OCI-LY1 (cell line): Measurements from ENCODE around the gene COL16A1.

Experiments used
- H2AFZ ChIP-seq: fragments of 200-600 bp; sonication (generic), shearing (Covaris generic); 2 replicates; pipeline ENCODE4 v1.6.0; 2014; ENCODE audit warnings: antibody characterized with exemption, mild to moderate bottlenecking, low read length
- H3F3A ChIP-seq: fragments of 200-600 bp; sonication (generic), shearing (Covaris generic); 2 replicates; pipeline ENCODE4 v1.6.0; 2014; ENCODE audit warnings: mild to moderate bottlenecking, antibody characterized with exemption, low read length, moderate library complexity; ENCODE audit not compliant: insufficient read depth
- H3K27ac ChIP-seq: fragments of 200-600 bp; sonication (generic); 2 replicates; pipeline ENCODE4 v1.5.1; 2014; ENCODE audit warnings: low read length, mixed run types, mild to moderate bottlenecking, low read depth; ENCODE audit not compliant: poor library complexity, severe bottlenecking
- H3K27me3 ChIP-seq: fragments of 200-600 bp; sonication (generic); 2 replicates; pipeline ENCODE4 v1.6.0; 2014; ENCODE audit warnings: antibody characterized with exemption, mild to moderate bottlenecking, low read length, moderate library complexity; ENCODE audit not compliant: insufficient read depth
- H3K36me3 ChIP-seq: fragments of 200-600 bp; sonication (generic); 2 replicates; pipeline ENCODE4 v1.6.1; 2014; ENCODE audit warnings: mild to moderate bottlenecking, antibody characterized with exemption, low read length, moderate library complexity, mixed read lengths; ENCODE audit not compliant: insufficient read depth
- H3K4me1 ChIP-seq: fragments of 200-600 bp; sonication (generic); 2 replicates; pipeline ENCODE4 v1.5.1; 2014; ENCODE audit warnings: mild to moderate bottlenecking, low read length, moderate library complexity; ENCODE audit not compliant: insufficient read depth, severe bottlenecking
- H3K4me2 ChIP-seq: fragments of 200-600 bp; sonication (generic), shearing (Covaris generic); 2 replicates; pipeline ENCODE4 v1.6.1; 2014; ENCODE audit warnings: low read length
- H3K4me3 ChIP-seq: fragments of 200-600 bp; sonication (generic); 2 replicates; pipeline ENCODE4 v1.5.1; 2014; ENCODE audit warnings: low read length, low read depth, mild to moderate bottlenecking, mixed read lengths; ENCODE audit not compliant: poor library complexity, severe bottlenecking
- H3K79me2 ChIP-seq: fragments of 200-600 bp; shearing (Covaris generic); 2 replicates; pipeline ENCODE4 v1.6.1; 2016; ENCODE audit warnings: mixed run types, low read length, mixed read lengths; ENCODE audit not compliant: insufficient read depth
- H3K9ac ChIP-seq: fragments of 200-600 bp; sonication (generic), shearing (Covaris generic); 2 replicates; pipeline ENCODE4 v1.6.1; 2014; ENCODE audit warnings: mild to moderate bottlenecking, low read length, mixed read lengths
- H3K9me2 ChIP-seq: fragments of 200-600 bp; sonication (generic), shearing (Covaris generic); 2 replicates; pipeline ENCODE4 v1.6.1; 2014; ENCODE audit warnings: low read depth, mild to moderate bottlenecking, low read length, mixed read lengths
- H3K9me3 ChIP-seq: fragments of 200-600 bp; shearing (Covaris generic); 2 replicates; pipeline ENCODE4 v1.6.1; 2014; ENCODE audit warnings: low read length, mixed read lengths
- H4K20me1 ChIP-seq: fragments of 200-600 bp; sonication (generic), shearing (Covaris generic); 2 replicates; pipeline ENCODE4 v1.6.0; 2016; ENCODE audit warnings: mild to moderate bottlenecking, low read length; ENCODE audit not compliant: insufficient read depth
- EZH2 ChIP-seq: fragments of 200-600 bp; sonication (generic), shearing (Covaris generic); IDR thresholded peaks from 2 replicates; pipeline ENCODE4 v1.8.0; 2017; ENCODE audit warnings: borderline replicate concordance, mixed run types, mild to moderate bottlenecking, antibody characterized with exemption, low read length, moderate library complexity, mixed read lengths
- TF ChIP-seq, protein P1 (sequence below): fragments of 200-600 bp; sonication (generic), shearing (Covaris generic); IDR thresholded peaks from 2 replicates; pipeline ENCODE4 v1.5.1; 2017; ENCODE audit warnings: mild to moderate bottlenecking, antibody characterized with exemption, low read length, moderate library complexity, mixed read lengths

The COL16A1 gene

GRCh38 chr1:31687601-31688000 lies 16.2 kb downstream of the COL16A1 start:
- Histone ChIP-seq H3K9ac (no peak overlapping the region), H3K4me1 (no peaks in the 10 kb centered on the region), H3K9me2 (no peaks in the 10 kb centered on the region), H4K20me1 (no peaks in the 10 kb centered on the region), H3K36me3 (no peaks in the 10 kb centered on the region), H2AFZ (no peak overlapping the region), H3K27ac (no peak overlapping the region), H3F3A (no peaks in the 10 kb centered on the region), H3K79me2 (no peaks in the 10 kb centered on the region), H3K27me3 (peaks cover 6% of the 10 kb centered on the region; the same call in 1 of the 2 replicates), H3K9me3 (no peaks in the 10 kb centered on the region), H3K4me2 (no peak overlapping the region), H3K4me3 (no peak overlapping the region)
- TF ChIP-seq, protein P1, sequence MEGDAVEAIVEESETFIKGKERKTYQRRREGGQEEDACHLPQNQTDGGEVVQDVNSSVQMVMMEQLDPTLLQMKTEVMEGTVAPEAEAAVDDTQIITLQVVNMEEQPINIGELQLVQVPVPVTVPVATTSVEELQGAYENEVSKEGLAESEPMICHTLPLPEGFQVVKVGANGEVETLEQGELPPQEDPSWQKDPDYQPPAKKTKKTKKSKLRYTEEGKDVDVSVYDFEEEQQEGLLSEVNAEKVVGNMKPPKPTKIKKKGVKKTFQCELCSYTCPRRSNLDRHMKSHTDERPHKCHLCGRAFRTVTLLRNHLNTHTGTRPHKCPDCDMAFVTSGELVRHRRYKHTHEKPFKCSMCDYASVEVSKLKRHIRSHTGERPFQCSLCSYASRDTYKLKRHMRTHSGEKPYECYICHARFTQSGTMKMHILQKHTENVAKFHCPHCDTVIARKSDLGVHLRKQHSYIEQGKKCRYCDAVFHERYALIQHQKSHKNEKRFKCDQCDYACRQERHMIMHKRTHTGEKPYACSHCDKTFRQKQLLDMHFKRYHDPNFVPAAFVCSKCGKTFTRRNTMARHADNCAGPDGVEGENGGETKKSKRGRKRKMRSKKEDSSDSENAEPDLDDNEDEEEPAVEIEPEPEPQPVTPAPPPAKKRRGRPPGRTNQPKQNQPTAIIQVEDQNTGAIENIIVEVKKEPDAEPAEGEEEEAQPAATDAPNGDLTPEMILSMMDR, result no peak
- no peak for TF ChIP-seq EZH2

GRCh38 chr1:31685795-31686194 lies 18.0 kb downstream of the COL16A1 start:
- TF ChIP-seq EZH2, result no peak
- TF ChIP-seq, protein P1, result no peak
- Histone ChIP-seq H3K27ac (no peak overlapping the region), H3K9me2 (no peaks in the 10 kb centered on the region), H3K9ac (no peak overlapping the region), H3F3A (no peaks in the 10 kb centered on the region), H3K36me3 (no peaks in the 10 kb centered on the region), H4K20me1 (no peaks in the 10 kb centered on the region), H3K4me2 (no peak overlapping the region), H3K9me3 (no peaks in the 10 kb centered on the region), H3K4me1 (no peaks in the 10 kb centered on the region), H2AFZ (no peak overlapping the region), H3K27me3 (peaks cover 7% of the 10 kb centered on the region; the same call in 1 of the 2 replicates), H3K79me2 (no peaks in the 10 kb centered on the region), H3K4me3 (no peak overlapping the region)

- Histone ChIP-seq H3K79me2 (no peaks in the 10 kb centered on the region), H3K9me3 (no peaks in the 10 kb centered on the region), H3F3A (no peaks in the 10 kb centered on the region), H3K4me1 (no peaks in the 10 kb centered on the region), H3K27me3 (peaks cover 7% of the 10 kb centered on the region; the same call in 1 of the 2 replicates), H2AFZ (no peak overlapping the region), H3K9ac (no peak overlapping the region), H3K9me2 (no peaks in the 10 kb centered on the region), H3K36me3 (no peaks in the 10 kb centered on the region), H4K20me1 (no peaks in the 10 kb centered on the region), H3K4me2 (no peak overlapping the region), H3K27ac (no peak overlapping the region), H3K4me3 (no peak overlapping the region)
- TF ChIP-seq EZH2, result no peak
- TF ChIP-seq, protein P1, result peak; percentile 45; the same call in 1 of the 2 replicates
These were observed 19.8 kb downstream of the COL16A1 start for GRCh38 chr1:31683997-31684396.
